Adrenal gland (tissue), 5 donors: ENCODE measurements around the gene ADAMTSL1.

ENCODE experiments used
- POLR2A ChIP-seq, 2 donors: fragments of 450-650 bp; IDR thresholded peaks; one replicate each; pipeline ENCODE4 v1.6.1; 2017; ENCODE audit warnings: antibody characterized with exemption in 2 of 2, mild to moderate bottlenecking in 2 of 2, moderate library complexity in 1 of 2
- TF ChIP-seq, protein P1 (sequence below), 6 experiments: fragments of 450-650 bp in 4 of 6; fragments of 200-600 bp in 2 of 6; sonication (generic) in 1 of 6; IDR thresholded peaks; 1 replicate in 5 of 6; 2 replicates in 1 of 6; pipeline versions ENCODE4 v1.5.1 to v1.8.0; 2016 to 2021; ENCODE audit warnings: antibody characterized with exemption in 6 of 6, mild to moderate bottlenecking in 2 of 6, moderate library complexity in 1 of 6
- donor health status: DM: no; HTN: no; CAD: no.

DNA sequence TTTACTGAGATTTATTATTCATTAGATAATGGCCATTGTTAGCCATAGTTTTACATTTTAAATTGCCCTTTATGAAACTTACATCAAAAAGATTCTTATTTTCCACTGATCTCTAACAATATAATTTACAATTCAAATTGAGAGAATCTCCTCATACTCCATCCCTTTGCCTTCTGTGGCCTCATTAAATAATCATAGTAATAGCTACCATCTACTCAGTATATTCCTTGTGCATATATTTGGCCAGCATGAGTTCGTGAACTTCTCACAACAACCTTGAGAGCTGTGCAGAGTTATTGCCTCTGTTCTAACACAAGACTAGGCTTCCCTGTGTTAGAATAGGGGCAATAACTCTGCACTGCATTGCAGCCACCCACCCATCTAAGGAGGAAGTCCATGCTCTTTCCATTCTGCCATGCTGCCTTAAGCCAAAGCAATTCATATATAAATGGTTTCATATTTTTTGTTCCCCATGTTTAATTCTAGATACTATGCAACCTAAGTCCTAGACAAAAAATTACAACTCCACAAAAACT is 99.1 kb downstream of the ADAMTSL1 start:
- TF ChIP-seq, protein P1, sequence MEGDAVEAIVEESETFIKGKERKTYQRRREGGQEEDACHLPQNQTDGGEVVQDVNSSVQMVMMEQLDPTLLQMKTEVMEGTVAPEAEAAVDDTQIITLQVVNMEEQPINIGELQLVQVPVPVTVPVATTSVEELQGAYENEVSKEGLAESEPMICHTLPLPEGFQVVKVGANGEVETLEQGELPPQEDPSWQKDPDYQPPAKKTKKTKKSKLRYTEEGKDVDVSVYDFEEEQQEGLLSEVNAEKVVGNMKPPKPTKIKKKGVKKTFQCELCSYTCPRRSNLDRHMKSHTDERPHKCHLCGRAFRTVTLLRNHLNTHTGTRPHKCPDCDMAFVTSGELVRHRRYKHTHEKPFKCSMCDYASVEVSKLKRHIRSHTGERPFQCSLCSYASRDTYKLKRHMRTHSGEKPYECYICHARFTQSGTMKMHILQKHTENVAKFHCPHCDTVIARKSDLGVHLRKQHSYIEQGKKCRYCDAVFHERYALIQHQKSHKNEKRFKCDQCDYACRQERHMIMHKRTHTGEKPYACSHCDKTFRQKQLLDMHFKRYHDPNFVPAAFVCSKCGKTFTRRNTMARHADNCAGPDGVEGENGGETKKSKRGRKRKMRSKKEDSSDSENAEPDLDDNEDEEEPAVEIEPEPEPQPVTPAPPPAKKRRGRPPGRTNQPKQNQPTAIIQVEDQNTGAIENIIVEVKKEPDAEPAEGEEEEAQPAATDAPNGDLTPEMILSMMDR (IDR thresholded peaks at IDR 0.05): no peak
- TF ChIP-seq POLR2A (IDR thresholded peaks at IDR 0.05): no peak
